RWPE1 (cell line): ENCODE data around the gene DNAJC12.
"Not testable (repeated sequence)": the region's sequence is repeated elsewhere in the genome, so short reads cannot be mapped to it uniquely, and the experiment has no call there.

ENCODE experiments used
- CTCF ChIA-PET: fragments of 350-600 bp; sonication (Branson Sonifier 250); formaldehyde crosslinking; extraction: SDS; loops from one replicate; lab custom pipeline; 2021; lab: Yijun Ruan, JAX
- POLR2A ChIA-PET: fragments of 400-600 bp; formaldehyde crosslinking; extraction: SDS; loops from one replicate; lab custom pipeline; 2020; ENCODE audit warnings: antibody characterized with exemption; ENCODE audit not compliant: low non-redundant PET; lab: Yijun Ruan, JAX
- DNase-seq: peaks from one replicate; pipeline ENCODE4 v3.0.0; 2012; ENCODE audit warnings: low spot score
- H3K27ac ChIP-seq: fragments of 450-650 bp; 2 replicates; pipeline ENCODE4 v1.5.1; 2017
- TF ChIP-seq, protein P1 (sequence below): fragments of 450-650 bp; conservative IDR thresholded peaks from 2 replicates; pipeline ENCODE4 v1.5.1; 2017; ENCODE audit warnings: low read depth, mild to moderate bottlenecking

Gene DNAJC12

DNA sequence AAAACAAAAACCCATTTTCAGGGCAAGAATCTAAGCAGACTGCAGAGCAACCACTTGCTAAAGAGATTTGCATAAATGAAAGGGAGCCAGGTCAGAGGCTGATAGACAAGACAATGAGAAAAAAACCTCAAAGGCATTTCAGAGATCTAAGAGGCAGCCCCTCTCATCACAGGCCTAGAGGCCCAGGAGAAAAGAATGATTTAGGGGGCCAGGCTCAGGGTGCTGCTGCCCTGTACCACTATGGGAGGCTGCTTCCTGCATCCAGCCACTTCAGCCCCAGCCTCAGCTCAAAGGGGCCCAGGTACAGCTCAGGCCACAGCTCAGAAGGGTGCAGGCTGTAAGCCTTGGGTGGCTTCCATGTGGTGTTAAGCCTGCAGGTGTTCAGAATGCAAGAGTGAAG lies 3.7 kb upstream of the DNAJC12 start:
- CTCF ChIA-PET = interaction anchor here (0.7 kb wide), 1 partner anchor 502 kb away, joined by 4 read pairs; no protein-coding TSS in a partner anchor
- TF ChIP-seq, protein P1, sequence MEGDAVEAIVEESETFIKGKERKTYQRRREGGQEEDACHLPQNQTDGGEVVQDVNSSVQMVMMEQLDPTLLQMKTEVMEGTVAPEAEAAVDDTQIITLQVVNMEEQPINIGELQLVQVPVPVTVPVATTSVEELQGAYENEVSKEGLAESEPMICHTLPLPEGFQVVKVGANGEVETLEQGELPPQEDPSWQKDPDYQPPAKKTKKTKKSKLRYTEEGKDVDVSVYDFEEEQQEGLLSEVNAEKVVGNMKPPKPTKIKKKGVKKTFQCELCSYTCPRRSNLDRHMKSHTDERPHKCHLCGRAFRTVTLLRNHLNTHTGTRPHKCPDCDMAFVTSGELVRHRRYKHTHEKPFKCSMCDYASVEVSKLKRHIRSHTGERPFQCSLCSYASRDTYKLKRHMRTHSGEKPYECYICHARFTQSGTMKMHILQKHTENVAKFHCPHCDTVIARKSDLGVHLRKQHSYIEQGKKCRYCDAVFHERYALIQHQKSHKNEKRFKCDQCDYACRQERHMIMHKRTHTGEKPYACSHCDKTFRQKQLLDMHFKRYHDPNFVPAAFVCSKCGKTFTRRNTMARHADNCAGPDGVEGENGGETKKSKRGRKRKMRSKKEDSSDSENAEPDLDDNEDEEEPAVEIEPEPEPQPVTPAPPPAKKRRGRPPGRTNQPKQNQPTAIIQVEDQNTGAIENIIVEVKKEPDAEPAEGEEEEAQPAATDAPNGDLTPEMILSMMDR = no peak
- POLR2A ChIA-PET = no interaction called here
- no peak overlapping the region for H3K27ac ChIP-seq
- DNase-seq = no peak

DNA sequence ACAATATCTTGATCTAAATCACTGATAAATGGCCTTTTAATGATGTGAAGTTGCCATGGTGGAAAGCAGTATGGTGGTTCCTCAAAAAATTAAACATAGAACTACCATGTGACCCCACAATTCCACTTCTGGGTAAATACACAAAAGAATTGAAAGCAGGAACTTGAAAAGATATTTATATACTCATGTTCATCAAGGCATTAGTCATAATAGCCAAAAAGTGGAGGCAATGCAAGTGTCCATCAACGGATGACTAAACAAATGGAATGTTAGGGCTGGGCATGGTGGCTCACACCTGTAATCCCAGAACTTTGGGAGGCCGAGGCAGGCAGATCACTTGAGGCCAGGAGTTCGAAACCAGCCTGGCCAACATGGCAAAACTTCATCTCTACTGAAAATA lies 2.0 kb upstream of the DNAJC12 start:
- ChIA-PET CTCF (no interaction called here), POLR2A (no interaction called here)
- DNase-seq = no peak
- TF ChIP-seq, protein P1 = no peak
- no peak overlapping the region for H3K27ac ChIP-seq

DNA sequence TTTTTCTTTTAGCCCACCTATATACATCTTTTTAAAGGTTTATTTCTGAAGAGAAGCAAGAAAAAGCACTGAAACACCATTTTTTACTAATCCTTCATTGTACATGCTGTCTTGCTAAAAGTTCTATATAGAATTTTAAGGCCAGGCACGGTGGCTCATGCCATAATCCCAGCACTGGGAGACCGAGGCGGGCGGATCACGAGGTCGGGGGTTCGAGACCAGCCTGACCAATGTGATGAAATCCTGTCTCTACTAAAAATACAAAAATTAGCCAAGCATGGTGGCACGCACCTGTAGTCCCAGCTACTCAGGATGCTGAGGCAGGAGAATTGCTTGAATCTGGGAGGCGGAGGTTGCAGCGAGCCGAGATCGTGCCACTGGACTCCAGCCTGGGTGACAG lies 1.5 kb upstream of the DNAJC12 start:
- POLR2A ChIA-PET, DNase-seq, H3K27ac ChIP-seq: not testable (repeated sequence)

DNA sequence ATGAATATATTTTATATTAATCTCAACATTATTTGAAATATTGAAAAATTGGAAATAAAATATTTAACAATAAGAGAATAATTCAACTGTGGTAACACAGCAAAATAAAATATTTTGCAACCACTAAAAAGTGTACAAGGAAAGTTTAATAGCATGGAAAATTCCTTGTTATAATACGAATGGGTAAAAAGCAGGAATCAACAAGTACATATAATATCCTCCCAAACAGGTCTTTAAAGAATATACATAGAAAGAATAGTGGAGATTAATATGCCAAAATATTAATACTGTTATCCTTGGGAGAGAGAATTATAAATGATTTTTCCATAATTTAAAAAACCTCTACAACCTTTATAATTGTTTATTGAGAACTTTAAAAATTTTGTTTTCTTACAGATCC lies 1.0 kb downstream of the DNAJC12 start:
- POLR2A ChIA-PET = no interaction called here

More for the DNA sequence above, 1.5 kb upstream of the DNAJC12 start:
- CTCF ChIA-PET = not testable (repeated sequence)

DNA sequence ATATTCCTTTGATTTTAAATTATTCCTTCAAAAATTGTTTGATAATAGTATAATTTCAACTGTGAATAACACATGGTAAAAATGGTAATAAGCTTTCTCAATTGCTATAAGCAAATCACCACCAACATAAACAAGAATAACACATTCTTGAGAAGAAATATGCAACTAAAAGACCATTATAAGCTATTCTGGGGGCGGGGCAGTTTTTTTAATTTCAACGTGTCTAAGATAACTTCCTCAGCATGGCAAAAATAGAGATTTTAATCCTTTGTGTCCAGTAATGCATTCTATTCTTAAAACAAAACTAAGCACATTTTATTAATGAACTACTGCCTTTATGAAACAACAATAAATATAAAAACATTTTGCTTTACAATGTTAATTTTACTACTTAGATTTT lies 1.5 kb downstream of the DNAJC12 start:
- ChIA-PET CTCF (interaction anchor here (0.6 kb wide), 1 partner anchor 302 kb away, joined by 3 read pairs; no protein-coding TSS in a partner anchor), POLR2A (no interaction called here)
- H3K27ac ChIP-seq = no peak overlapping the region
- TF ChIP-seq, protein P1 = no peak
- no peak for DNase-seq

More for the DNA sequence above, 1.0 kb downstream of the DNAJC12 start:
- CTCF ChIA-PET = interaction anchor here (1.0 kb wide), 1 partner anchor 18 kb away, joined by 4 read pairs; no protein-coding TSS in a partner anchor
- TF ChIP-seq, protein P1 = no peak
- no peak for DNase-seq
- no peak overlapping the region for H3K27ac ChIP-seq

- CTCF ChIA-PET = interaction anchor here (0.6 kb wide), 1 partner anchor 303 kb away, joined by 3 read pairs; no protein-coding TSS in a partner anchor
- DNase-seq, POLR2A ChIA-PET, H3K27ac ChIP-seq: not testable (repeated sequence)
These were observed 2.2 kb downstream of the DNAJC12 start for GRCh38 chr10:67835541-67836394.

DNA sequence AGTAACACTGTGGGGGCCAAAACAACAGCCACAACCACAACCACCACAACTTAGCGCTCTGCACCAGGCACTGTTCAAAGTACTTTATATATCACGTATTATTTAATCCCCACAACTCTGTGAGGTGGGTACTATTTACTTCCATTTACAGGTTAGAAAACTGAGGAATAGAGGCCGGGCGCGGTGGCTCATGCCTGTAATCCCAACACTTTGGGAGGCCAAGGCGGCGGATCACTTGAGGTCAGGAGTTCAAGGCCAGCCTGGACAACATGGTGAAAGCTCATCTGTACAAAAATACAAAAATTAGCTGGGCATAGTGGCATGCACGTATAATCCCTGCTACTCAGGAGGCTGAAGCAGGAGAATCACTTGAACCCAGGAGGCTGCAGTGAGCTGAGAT lies 3.6 kb downstream of the DNAJC12 start:
- POLR2A ChIA-PET = no interaction called here
- H3K27ac ChIP-seq = no peak overlapping the region
- TF ChIP-seq, protein P1 = no peak
- DNase-seq = no peak
- CTCF ChIA-PET = interaction anchor here (0.6 kb wide), 1 partner anchor 79 kb away, joined by 3 read pairs; no protein-coding TSS in a partner anchor
